ENCODE data around the gene PRSS57. TPM values are rescaled to one million over a fixed set of nuclear protein-coding genes. Genes with fewer than 3 reads are reported as not detected.
"Not testable (repeated sequence)": the region's sequence is repeated elsewhere in the genome, so short reads cannot be mapped to it uniquely, and the experiment has no call there.

PRSS57 gene
- total RNA-seq, 8 experiments from 2014 or later, result 0.11 to 0.90 (median 0.47) TPM; not detected in 4

DNA sequence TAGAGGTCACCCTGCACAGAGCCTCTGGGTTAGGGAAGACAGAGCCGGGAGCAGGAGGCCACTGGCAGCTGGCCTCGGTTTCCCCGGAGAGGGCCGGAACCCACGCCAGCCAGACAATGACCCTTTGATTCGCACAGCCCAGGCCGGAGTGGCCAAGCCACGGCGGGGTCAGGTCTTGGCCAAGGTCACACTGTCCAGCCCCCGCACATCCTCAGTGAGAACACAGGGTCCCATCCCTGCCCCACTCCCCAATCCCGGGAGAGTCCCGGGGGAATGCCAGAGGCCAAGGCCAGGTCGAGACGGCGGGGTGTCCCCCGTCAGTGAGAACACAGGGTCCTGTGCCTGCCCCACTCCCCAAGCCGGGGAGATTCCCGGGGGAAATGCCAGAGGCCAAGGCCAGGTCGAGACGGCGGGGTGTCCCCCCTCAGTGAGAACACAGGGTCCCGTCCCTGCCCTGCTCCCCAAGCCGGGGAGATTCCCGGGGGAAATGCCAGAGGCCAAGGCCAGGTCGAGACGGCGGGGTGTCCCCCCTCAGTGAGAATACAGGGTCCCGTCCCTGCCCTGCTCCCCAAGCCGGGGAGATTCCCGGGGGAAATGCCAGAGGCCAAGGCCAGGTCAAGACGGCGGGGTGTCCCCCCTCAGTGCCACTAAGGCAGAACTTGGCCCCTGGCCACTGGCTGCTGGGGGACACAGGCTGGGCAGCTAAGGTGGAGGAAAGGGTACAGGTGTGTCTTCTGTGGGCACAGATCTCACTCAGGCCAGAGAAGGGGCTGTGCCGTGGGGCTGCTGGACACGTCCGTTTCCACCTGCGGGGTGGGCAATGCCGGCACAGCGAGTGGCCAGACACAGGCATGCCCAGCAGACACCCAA lies 20.7 kb downstream of the PRSS57 start:
- no peak for ATAC-seq (replicated peaks in 6 of 8)
- Histone ChIP-seq H3K4me1 (replicated peaks in 1 of 2) (peaks cover 29 to 39% of the 10 kb centered on the region in 2 donors), H3K4me3 (no peak overlapping the region), H3K27ac (peak overlapping the region in 1 of 2 donors; percentile 83)
- in situ Hi-C loops (cut with MboI; ENCODE audit: low pct_unique_long_range_greater_than_20kb in 2 of 9, low sequenced_read_pairs in 9 of 9, unreplicated experiment in 9 of 9), result loop anchor here in 2 of 9 experiments (25.0 kb wide), 2 partner anchors 88 to 238 kb away; partner anchors contain the start of genes KISS1R (in 1 of the 2), MISP (in 1 of the 2) and R3HDM4 (in 1 of the 2)
- 74 to 90% (median 81%) methylated on average over 2 to 4 of the region's 38 CpGs; no CpG with 5 or more reads in 6 of the 10 experiments for WGBS, 10 experiments

DNA sequence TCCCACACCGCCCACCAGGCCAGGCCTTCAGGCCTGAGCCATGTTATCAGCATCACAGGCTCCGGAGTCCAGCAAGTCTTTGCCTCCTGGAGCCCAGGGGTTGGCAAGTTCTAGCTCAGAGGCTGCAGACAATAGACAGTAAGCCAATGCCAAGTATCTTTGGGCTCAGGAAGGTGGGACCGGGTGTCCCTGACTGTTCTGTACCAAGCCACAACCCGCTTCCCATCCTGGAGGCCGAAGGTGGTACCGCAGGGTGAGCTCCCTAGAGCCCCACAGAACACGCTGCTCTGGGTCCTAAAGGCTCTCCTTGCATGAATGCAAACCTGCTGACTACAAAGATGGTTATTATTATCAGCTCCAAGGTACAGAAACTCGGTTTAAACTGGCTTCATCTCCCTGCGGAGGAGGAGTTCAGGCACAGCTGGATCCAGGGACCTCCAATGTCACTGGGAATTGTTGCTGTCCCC lies 24.6 kb downstream of the PRSS57 start:
- Histone ChIP-seq H3K27ac (no peak overlapping the region), H3K4me3 (no peak overlapping the region), H3K4me1 (replicated peaks in 1 of 2) (peaks cover 6 to 8% of the 10 kb centered on the region in 2 donors)
- ATAC-seq (replicated peaks in 6 of 8), result peak in 1 of 8 experiments; percentile 73
- WGBS, 10 experiments, result 20 to 71% (median 53%) methylated on average over 1 to 6 of the region's 9 CpGs; no CpG with 5 or more reads in 5 of the 10 experiments
- in situ Hi-C loops (cut with MboI; ENCODE audit: low pct_unique_long_range_greater_than_20kb in 2 of 9, low sequenced_read_pairs in 9 of 9, unreplicated experiment in 9 of 9), result loop anchor here in 2 of 9 experiments (25.0 kb wide), 2 partner anchors 92 to 242 kb away; partner anchors contain the start of genes KISS1R (in 1 of the 2), MISP (in 1 of the 2) and R3HDM4 (in 1 of the 2)

DNA sequence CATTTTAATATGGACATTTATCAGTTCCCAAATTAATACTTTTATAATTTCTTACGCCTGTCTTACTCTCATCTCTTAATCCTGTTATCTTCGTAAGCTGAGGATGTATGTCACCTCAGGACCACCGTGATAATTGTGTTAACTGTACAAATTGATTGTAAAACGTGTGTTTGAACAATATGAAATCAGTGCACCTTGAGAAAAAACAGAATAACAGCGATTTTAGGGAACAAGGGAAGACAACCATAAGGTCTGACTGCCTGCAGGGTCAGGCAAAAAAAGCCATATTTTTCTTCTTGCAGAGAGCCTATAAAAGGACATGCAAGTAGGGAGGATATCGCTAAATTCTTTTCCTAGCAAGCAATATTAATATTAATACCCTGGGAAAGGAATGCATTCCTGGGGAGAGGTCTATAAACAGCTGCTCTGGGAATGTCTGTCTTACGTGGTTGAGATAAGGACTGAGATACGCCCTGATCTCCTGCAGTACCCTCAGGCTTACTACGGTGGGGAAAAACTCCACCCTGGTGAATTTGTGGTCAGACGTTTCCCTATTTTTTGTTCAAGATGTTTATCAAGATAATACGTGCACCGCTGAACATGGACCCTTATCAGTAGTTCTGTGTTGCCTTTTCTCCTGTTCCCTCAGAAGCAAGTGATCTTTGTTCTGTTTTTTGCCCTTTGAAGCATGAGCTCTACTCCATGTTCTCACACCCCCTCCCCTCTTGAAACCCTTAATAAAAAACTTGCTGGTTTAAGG lies 26.4 kb downstream of the PRSS57 start:
- H3K27ac ChIP-seq; H3K4me3 ChIP-seq; ATAC-seq (replicated peaks in 6 of 8); H3K4me1 ChIP-seq (replicated peaks in 1 of 2): not testable (repeated sequence)
- WGBS, 10 experiments, result 23 to 94% (median 77%) methylated on average over 3 to 11 of the region's 12 CpGs
- in situ Hi-C loops (cut with MboI; ENCODE audit: low pct_unique_long_range_greater_than_20kb in 2 of 9, low sequenced_read_pairs in 9 of 9, unreplicated experiment in 9 of 9), result loop anchor here in 5 of 9 experiments (10.0 to 25.0 kb wide), 4 partner anchors 56 to 243 kb away; partner anchors contain the start of genes KISS1R (in 1 of the 5), MISP (in 1 of the 5) and R3HDM4 (in 1 of the 5)

DNA sequence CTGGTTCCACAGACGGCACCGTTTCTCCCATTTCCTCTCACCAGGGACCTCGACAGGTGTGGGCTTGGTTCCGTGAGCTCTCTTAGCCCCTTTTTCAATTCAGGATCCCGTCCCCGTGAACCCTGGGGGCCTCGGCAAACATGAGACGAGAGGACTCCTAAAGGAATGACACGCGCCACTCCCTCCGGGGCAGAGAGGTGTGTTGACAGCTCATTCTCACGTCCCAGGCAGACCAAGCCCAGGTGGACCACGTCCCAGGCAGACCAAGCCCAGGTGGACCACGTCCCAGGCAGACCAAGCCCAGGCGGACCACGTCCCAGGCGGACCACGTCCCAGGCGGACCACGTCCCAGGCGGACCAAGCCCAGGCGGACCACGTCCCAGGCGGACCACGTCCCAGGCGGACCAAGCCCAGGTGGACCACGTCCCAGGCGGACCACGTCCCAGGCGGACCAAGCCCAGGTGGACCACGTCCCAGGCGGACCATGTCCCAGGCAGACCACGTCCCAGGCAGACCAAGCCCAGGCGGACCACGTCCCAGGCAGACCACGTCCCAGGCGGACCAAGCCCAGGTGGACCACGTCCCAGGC lies 28.2 kb downstream of the PRSS57 start:
- H3K27ac ChIP-seq; H3K4me3 ChIP-seq; ATAC-seq (replicated peaks in 6 of 8): not testable (repeated sequence)
- in situ Hi-C loops (cut with MboI; ENCODE audit: low pct_unique_long_range_greater_than_20kb in 2 of 9, low sequenced_read_pairs in 9 of 9, unreplicated experiment in 9 of 9), result loop anchor here in 5 of 9 experiments (10.0 to 25.0 kb wide), 4 partner anchors 58 to 245 kb away; partner anchors contain the start of genes KISS1R (in 1 of the 5), MISP (in 1 of the 5) and R3HDM4 (in 1 of the 5)
- 72 to 100% (median 93%) methylated on average over 2 to 7 of the region's 38 CpGs; no CpG with 5 or more reads in 7 of the 10 experiments for WGBS, 10 experiments
- H3K4me1 ChIP-seq (replicated peaks in 1 of 2), result peaks cover 6 to 14% of the 10 kb centered on the region in 2 donors

DNA sequence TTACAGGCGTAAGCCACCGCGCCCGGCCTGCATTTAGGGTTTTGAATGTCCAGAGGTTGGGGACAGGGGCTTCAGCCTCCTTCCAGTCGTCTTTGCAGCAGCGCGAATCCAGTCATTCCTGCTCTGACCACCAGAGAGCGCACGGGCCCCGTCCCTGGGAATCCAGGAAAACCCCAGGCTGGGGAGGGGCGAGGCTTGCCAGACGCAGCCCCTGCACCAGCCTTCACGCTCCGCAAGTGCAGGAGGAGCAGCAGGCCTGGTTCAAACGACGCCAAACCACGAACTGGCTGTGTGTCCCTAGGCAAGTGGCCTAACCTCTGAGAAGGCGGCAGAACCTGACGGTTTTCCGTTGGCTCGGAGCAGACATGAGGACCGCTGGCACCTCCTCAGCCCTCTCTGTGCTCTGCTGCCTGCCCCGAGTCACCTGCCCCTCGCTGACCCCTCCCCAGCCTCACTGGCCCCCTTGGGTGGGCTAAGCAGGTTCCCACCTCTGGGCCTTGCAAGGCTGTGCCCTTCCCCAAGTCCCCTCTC lies 30.3 kb downstream of the PRSS57 start:
- peak; percentile 7 to 54 (median 36) for ATAC-seq (replicated peaks in 6 of 8)
- in situ Hi-C loops (cut with MboI; ENCODE audit: low pct_unique_long_range_greater_than_20kb in 2 of 9, low sequenced_read_pairs in 9 of 9, unreplicated experiment in 9 of 9), result loop anchor here in 5 of 9 experiments (10.0 to 25.0 kb wide), 4 partner anchors 60 to 247 kb away; partner anchors contain the start of genes KISS1R (in 1 of the 5), MISP (in 1 of the 5) and R3HDM4 (in 1 of the 5)
- Histone ChIP-seq H3K4me1 (replicated peaks in 1 of 2) (peaks cover 20 to 26% of the 10 kb centered on the region in 2 donors), H3K27ac (no peak overlapping the region), H3K4me3 (no peak overlapping the region)
- 0 to 31% (median 0%) methylated on average over 2 to 7 of the region's 24 CpGs; no CpG with 5 or more reads in 3 of the 10 experiments for WGBS, 10 experiments

DNA sequence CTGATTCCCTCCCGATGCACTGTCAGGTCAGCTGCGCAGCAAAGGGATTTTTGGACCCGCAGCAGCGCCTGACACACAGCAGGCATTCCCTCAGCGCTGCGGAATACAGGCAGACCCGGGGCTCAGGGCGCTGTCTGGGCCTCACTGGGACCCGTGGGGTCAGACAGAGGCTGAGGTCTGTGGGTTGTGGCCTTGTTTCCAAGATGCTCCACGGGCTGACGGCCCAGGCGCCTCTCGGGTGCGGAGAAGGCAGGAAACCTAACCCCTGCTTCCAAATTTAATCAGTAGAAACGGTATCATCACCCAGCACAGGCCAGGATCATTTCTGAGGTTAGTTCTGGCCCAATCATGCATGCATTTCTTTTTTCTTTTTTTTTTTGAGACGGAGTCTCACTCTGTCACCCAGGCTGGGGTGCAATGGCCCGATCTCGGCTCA lies 31.6 kb downstream of the PRSS57 start:
- in situ Hi-C loops (cut with MboI; ENCODE audit: low pct_unique_long_range_greater_than_20kb in 2 of 9, low sequenced_read_pairs in 9 of 9, unreplicated experiment in 9 of 9), result loop anchor here in 5 of 9 experiments (10.0 to 25.0 kb wide), 4 partner anchors 61 to 249 kb away; partner anchors contain the start of genes KISS1R (in 1 of the 5), MISP (in 1 of the 5) and R3HDM4 (in 1 of the 5)
- 0 to 92% (median 68%) methylated on average over 1 to 6 of the region's 18 CpGs; no CpG with 5 or more reads in 4 of the 10 experiments for WGBS, 10 experiments
- Histone ChIP-seq H3K4me3 (peak overlapping the region; percentile 66 to 97 (median 90)), H3K4me1 (replicated peaks in 1 of 2) (peaks cover 20 to 26% of the 10 kb centered on the region in 2 donors), H3K27ac (peak overlapping the region; percentile 85 to 91)
- ATAC-seq (replicated peaks in 6 of 8), result no peak

DNA sequence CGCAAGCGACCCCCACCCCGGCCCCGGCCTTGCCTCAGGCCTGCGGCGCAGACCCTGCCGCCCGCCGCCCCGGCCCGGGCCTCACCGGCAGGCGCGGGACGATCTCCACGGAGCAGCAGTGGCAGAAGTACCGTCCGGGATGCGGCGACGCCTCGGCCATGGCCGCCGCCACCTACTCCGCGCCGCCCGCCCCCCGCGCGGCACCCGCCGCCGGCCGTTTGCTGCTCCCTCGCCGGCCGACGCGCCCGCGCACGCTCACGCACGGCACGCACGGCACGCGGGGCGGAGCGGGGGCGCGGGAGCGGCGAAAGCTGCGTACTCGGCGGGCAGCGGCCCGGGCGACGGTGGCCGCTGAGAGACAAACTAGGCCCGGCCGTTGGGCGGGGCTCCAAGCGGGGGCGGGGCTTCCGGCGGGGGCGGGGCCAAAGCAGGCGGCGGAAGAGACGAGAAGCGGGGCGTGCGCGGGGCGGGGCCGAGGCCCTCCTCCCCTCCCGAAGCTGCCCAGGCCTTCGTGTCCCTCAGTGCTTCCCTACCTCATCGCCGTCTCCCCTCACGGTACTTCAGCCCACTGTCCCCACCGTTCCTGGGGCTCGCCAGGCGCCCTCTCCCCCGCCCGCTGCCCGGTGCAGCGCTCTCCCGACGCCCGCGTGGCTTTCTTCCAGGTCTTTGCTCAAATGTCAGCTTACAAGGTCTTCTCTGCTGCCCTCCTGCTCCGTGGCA lies 32.1 kb downstream of the PRSS57 start, which contains the start of gene RNF126:
Gene RNF126, minus strand, starts transcription at position 253 of the 720 bp plus-strand sequence. Its CDS starts 93 bp downstream, at position 160.
- ATAC-seq (replicated peaks in 6 of 8), result peak; percentile 37 to 84 (median 78)
- Histone ChIP-seq H3K27ac (peak within 1 kb of the TSS; percentile 85 to 91), H3K4me3 (peak within 1 kb of the TSS; percentile 66 to 97 (median 90)), H3K4me1 (replicated peaks in 1 of 2) (peaks cover 21 to 31% of the 10 kb centered on the region in 2 donors)
- WGBS, 10 experiments, result 0 to 20% methylated on average over 1 of the region's 97 CpGs; no CpG with 5 or more reads in 8 of the 10 experiments
- in situ Hi-C loops (cut with MboI; ENCODE audit: low pct_unique_long_range_greater_than_20kb in 2 of 9, low sequenced_read_pairs in 9 of 9, unreplicated experiment in 9 of 9), result loop anchor here in 5 of 9 experiments (10.0 to 25.0 kb wide), 4 partner anchors 62 to 249 kb away; partner anchors contain the start of genes KISS1R (in 1 of the 5), MISP (in 1 of the 5) and R3HDM4 (in 1 of the 5)

DNA sequence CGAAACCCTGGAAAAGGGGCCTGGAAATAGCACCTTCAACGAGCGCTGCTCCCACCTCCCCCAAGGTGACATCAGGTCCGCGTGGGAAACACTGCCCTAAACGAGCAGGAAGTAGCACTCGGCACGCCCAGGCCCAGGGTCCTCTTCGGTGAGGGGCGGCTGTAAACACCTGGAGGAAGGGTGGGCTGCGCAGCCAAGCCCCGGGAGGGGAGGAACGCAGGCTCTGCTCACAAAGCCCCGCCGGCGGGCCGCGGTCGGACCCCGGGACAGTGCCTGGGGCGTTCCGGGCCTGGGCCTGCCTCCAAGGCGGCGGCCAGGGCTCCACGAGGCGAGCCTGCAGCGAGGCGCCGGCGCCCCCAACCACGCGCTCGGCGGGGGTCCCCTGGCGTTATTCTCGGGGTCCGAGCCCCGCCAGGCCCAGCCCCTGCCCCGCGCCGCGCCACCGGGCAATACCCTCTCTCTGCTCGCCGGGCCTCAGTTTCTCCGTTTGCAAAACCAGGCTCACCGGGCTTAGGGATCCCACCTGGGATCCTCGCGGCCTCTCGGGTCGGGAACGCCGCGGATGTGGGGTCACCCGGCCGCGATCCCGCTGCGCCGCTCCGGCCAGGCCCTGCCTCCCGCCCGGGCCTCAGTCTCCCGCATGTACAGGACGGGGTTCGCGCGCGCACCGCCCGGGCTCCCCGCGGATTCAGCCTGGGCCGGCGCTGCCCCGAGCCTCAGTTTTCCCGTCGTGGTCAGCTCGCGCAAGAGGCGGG lies 32.9 kb downstream of the PRSS57 start:
- H3K4me3 ChIP-seq, result peak overlapping the region; percentile 66 to 97 (median 90)
- peak overlapping the region; percentile 82 to 88 for H3K27ac ChIP-seq
- 0 to 40% (median 3%) methylated on average over 1 to 10 of the region's 81 CpGs; no CpG with 5 or more reads in 7 of the 10 experiments for WGBS, 10 experiments
- ATAC-seq (replicated peaks in 6 of 8), result peak in 5 of 8 experiments; percentile 1 to 10 (median 3)
- in situ Hi-C loops (cut with MboI; ENCODE audit: low pct_unique_long_range_greater_than_20kb in 2 of 9, low sequenced_read_pairs in 9 of 9, unreplicated experiment in 9 of 9), result loop anchor here in 5 of 9 experiments (10.0 to 25.0 kb wide), 4 partner anchors 62 to 250 kb away; partner anchors contain the start of genes KISS1R (in 1 of the 5), MISP (in 1 of the 5) and R3HDM4 (in 1 of the 5)
- H3K4me1 ChIP-seq (replicated peaks in 1 of 2), result peaks cover 27 to 35% of the 10 kb centered on the region in 2 donors

DNA sequence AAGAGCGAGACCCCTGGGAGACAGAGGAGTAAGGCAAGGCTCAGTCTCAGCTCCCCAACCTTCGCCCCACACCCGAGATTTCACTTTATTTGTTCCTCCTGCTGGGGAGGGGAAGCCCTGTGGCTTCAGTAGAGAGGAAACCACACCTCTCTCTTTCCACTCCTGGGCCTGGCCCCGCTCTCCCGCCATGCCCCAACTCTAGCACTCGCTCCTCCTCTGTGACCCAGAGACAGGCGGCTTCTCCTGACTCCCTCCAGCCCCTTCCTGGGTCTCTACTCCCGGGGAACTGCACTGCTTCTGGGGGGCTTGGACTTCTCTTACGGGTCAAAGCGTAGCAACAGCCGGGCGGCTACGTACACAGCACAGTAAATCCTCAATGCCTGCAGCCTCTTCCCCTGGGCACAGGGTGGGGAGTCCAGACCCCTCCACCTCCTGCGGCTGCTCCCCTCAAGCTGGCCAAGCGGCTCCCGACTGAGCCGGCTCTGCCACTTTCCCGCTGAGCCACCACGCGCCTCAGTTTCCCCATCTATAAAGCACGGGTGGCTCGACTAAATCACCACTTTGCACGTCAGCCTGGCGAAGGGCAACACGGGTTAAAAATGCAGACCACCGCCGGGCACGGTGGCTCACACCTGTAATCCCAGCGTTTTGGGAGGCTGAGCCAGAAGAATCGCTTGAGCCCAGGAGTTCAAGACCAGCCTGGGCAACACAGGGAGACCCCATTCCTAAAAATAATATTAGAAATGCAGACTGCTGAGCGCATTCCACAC lies 33.6 kb downstream of the PRSS57 start:
- in situ Hi-C loops (cut with MboI; ENCODE audit: low pct_unique_long_range_greater_than_20kb in 2 of 9, low sequenced_read_pairs in 9 of 9, unreplicated experiment in 9 of 9), result loop anchor here in 5 of 9 experiments (10.0 to 25.0 kb wide), 4 partner anchors 63 to 251 kb away; partner anchors contain the start of genes KISS1R (in 1 of the 5), MISP (in 1 of the 5) and R3HDM4 (in 1 of the 5)
- H3K4me3 ChIP-seq, result peak overlapping the region; percentile 66 to 97 (median 90)
- peaks cover 27 to 35% of the 10 kb centered on the region in 2 donors for H3K4me1 ChIP-seq (replicated peaks in 1 of 2)
- no peak overlapping the region for H3K27ac ChIP-seq
- 0 to 23% (median 10%) methylated on average over 1 to 15 of the region's 31 CpGs; no CpG with 5 or more reads in 4 of the 10 experiments for WGBS, 10 experiments
- peak in 3 of 8 experiments; percentile 4 to 8 (median 5) for ATAC-seq (replicated peaks in 6 of 8)

Data from motor neuron (in vitro differentiated cells).